Measurements from ENCODE around the gene HSD17B12. TPM values are rescaled to one million over a fixed set of nuclear protein-coding genes. Genes with fewer than 3 reads are reported as not detected.

Gene HSD17B12
- total and polyA plus RNA-seq, 2 of the 8 experiments (the other 6 are each of a cell fraction or from before 2014, with no cell fraction given) = 46.0 to 121 TPM

DNA sequence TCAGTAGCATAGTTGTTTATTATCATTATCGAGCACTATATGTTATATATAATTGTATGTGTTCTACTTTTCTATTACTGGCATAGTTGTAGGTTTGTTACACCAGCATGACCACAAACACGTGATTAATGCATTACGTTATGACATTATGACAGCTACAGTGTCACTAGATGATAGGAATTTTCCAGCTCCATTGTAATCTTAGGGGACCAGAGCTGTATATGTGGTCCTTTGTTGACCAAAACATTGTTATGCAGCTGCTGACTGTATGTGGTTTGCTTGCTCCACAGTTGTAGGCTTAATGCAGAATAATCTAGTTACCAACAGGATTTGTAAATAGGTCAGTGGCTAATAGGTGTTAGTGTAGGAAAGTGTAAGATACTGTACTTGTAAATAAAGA lies 66.1 kb downstream of the HSD17B12 start (continued):
- no peak for TF ChIP-seq CHD7 (IDR thresholded peaks at IDR 0.05; ENCODE audit: insufficient replicate concordance, low read length)

All from H1 (cell line).